Cortex of kidney (tissue), 1 donor: Measurements from ENCODE around the gene PTPRG.

Source experiments
- DNase-seq: peaks from one replicate; lab custom pipeline; 2025; lab: John Stamatoyannopoulos, UW

PTPRG gene

DNA sequence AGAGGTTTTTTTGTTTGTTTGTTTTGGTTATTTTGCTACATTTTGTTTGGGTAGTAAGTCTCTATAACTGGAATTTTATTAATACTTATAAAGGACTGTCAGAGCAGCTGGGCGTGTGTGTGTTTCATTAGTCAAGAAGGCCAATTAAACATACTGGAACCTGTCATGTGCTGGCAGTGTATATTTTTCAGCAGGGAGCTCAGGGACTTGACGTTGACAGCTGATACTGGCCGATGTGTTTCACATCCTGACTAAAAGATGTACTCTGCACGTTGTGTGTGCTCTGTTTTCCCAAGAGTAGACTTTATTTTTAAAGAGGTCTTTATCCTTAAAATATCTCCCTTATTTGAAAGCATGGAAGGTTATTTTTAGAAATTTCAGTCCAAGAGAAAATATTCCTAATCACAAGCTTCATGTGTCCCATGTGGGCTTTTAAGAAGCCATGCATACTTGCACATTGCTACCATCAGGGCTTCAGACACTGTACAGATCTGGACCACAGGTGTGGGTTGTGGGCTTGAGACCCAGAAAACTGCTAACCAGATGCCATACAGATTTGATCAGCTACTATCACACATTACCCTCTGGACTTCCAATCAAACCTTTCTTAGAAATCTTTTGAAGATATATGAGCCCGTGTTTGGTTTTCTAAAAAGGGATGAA lies 676.0 kb downstream of the PTPRG start:
- DNase-seq, result no peak

- DNase-seq, result no peak
These were observed 676.6 kb downstream of the PTPRG start for GRCh38 chr3:62238003-62238402.

DNA sequence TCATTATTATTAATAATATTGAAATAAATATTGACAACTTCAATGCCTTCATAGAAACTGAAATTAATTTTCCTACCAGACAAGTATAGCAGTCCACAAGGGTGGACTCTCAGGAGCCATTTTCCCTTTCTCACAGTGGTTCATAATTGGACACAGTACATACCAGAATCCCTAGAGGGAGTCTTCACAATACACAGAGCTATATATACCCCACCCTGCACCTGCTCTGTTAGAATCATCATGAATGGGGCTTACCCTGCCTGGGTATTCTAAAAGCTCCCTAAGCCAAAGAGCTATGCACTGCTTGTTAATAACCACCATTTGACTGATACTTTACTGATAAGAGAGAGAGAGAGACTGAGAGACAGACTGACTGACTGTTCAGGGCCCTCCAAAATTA lies 677.1 kb downstream of the PTPRG start:
- DNase-seq, result no peak

DNA sequence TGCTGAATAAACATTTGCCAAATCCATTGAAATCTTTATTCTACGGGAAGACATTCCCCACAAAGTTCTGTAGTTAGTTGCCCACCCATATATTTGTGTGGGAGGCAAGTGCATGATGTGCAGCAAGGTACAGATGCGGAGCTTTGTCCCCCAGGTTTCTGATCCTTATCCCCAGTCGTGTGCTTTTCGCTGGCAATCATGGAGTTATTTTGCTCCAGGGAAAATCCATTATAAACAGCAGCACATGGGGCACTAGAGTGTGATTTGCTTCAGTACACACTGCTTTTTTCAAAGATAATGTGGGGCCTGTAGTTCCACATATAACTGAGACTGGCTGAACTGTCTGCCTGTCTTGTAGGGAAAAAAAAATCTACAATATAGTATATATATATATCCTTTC lies 679.9 kb downstream of the PTPRG start:
- DNase-seq, result no peak

DNA sequence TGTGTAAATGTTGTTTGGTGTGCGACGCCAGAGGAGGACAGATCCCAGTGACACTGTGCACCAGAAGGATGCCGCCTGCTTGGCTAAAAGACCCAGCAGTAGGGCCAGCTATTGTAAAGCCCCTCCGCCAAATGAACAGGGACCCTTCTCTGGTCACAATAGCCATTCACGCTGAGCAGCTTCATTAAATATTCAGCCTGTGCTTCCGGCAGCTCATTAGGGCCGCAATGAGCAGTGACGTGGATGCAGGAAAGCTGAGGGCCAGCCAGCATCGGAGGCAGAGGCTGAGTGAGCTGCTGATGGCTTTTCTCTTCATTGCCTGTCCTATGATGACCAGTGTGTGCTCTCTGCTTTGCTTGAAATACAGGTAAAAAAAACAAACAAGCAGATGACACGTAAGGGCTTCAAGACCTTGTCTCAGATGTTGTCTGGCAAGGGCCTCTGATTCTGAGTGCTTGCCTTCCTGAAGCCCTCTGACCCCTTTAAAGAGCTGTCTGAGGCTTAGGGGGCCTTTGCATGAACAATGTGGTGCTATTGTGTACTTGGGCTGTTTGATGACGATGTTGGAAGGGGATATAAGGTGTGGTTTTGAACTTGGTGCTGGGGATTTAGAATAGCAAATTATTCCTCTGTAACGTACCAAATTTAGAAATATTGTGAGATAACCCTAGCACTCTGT lies 681.6 kb downstream of the PTPRG start:
- no peak for DNase-seq

DNA sequence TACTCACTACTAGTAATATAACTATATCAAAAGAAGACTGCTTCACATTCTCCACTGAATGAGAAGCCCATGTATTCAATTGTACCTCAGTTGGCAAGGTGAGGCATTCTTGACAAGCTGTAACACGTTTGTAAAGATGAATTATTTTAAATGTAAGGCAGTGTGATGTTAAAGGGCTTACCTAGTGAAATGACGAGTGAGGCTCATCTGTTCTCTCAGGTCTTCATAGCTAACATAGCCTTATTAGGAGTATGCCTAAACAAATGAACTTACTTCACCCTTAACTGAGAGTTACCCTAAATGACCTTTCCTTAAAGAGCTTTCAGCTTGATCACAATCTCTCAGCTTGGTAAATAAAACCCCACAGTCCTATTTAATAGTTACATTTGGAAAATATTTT lies 684.7 kb downstream of the PTPRG start:
- DNase-seq, result no peak

DNA sequence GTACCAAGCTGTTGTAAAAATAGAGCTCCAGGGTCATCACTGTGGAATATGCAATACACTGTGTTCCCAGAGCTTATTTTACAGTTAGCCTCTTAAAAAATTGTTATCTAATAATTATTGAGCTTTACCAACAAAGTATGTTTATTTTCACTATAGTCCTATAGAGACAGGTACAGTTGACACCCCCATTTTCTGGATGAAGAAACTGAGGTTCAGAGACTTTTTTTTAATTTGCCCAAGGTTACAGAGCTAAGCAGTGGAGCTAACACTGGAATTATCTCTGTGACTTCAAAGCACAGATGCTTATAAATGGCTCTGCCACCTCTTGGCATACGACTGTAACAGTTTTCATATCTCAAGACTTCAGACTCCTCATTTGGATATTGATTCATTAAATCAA lies 685.6 kb downstream of the PTPRG start:
- DNase-seq, result no peak

- DNase-seq, result no peak
These were observed 687.5 kb downstream of the PTPRG start for GRCh38 chr3:62248734-62249483.

- no peak for DNase-seq
These were observed 688.1 kb downstream of the PTPRG start for GRCh38 chr3:62249484-62249776.

- no peak for DNase-seq
These were observed 688.6 kb downstream of the PTPRG start for GRCh38 chr3:62249855-62250543.

- DNase-seq, result no peak
These were observed 691.2 kb downstream of the PTPRG start for GRCh38 chr3:62252438-62253157.

DNA sequence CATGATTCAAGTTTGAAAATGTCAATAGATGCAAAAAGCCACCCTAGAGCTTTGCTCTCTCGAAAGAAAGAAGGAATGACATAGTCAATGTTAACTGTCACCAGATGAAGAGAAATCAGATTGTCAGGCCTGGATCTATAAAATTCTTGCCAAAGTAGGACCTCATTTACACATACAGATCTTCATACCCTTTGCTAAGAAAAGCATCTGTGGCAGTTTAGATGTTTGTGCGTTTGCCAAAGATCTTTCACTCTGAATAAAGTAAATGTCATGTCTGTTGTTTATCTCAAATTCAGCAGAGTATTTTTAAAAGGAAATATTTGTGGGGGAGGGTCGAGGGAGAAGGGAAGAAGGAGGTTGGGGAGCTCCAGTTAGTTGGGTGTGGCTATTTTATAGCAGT lies 692.6 kb downstream of the PTPRG start:
- DNase-seq, result no peak

DNA sequence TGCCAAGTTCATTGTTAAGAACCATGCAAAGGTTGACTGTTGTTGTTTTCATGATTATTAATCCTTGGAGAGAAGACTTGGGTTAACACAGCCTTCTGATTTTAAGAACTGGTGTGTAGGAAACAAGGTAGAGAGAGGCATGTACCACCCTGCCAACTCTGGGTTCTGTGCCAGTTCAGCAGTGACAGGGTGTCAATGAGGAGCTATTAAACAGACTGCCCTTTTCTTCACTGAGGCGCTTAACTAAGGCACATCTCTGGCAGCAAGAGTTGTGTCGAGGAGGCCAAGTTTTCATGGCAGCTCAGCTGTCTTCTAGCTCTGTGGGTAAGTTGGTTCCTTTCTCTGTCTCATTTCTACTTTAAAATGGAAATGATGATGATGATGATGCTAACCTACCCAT lies 694.4 kb downstream of the PTPRG start:
- DNase-seq, result no peak

DNA sequence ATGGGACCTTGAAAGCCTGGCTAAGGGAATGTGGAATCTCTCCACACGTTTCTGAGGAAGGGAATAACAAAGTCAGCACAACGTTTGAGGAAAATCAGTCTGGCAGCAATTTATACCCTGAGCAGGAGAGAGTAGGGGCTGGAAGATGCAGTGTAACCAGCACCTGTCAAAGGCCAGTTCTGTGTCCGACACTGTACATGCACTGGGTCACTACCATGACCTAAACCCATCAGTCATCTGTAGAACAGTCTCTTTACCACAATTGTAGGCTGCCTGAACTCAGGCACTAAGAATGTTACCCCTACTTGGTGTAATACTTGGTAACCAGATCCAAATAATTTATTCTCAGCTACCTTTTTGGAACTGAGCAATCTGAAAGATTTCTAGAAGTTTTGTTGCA lies 698.6 kb downstream of the PTPRG start:
- no peak for DNase-seq

DNA sequence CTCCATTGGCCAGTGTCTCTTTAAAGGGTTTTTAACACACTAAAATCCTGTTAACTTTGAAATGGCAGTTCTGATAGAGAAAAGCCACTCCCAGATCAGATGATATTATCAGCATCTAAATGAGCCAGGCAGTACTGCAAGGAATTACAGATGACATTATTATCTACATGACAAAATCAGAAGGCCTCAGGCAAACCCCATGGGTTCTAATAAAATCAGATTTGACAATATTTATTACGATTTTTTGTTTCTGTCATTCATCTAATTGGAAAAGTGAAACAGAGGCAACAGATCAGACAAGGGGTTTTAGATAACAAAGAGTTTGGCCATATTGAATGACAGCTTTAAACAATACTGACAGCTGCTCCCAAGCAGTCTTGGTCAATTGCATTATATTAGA lies 699.3 kb downstream of the PTPRG start:
- DNase-seq, result no peak

DNA sequence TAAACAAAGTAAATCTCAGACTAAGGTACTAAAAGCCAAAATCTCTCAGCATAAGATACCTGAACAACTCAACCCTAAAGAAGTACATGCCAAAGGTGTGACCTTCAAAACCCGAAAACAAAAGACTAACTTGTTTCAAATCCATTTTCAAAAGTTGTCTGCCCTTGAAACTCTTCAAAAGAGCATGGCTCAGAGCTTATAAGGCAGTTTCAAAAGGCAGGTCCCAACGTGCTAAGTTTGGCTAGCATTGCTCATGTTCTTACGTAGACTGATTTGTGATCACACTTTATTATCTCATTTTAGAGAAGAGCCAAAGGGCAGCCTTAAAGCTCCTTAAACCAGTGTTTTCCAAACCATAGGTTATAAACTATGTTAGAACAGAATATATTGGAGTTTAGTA lies 699.8 kb downstream of the PTPRG start:
- DNase-seq, result no peak

DNA sequence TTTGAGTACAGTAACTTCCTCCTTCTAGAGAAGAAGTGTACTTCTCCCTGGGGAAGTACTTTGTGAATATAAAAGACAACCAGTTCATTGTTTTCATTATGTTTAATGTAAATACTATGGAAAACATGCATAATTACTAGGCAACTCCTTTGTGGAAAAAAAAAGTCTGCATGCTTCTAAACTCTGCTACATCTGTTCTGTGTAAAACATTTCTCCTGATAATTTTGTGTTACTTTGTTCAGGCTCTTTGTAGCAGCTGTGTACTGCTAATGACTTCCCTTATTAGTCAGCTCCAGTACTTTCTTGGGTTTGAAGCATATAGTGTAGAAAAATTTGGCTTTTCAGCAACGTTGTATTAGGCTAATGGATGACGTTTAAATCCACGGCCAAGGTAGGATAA lies 700.4 kb downstream of the PTPRG start:
- no peak for DNase-seq

GRCh38 chr3:62265528-62265927 lies 704.2 kb downstream of the PTPRG start:
- DNase-seq, result no peak

GRCh38 chr3:62266668-62267283 lies 705.4 kb downstream of the PTPRG start:
- DNase-seq, result no peak

DNA sequence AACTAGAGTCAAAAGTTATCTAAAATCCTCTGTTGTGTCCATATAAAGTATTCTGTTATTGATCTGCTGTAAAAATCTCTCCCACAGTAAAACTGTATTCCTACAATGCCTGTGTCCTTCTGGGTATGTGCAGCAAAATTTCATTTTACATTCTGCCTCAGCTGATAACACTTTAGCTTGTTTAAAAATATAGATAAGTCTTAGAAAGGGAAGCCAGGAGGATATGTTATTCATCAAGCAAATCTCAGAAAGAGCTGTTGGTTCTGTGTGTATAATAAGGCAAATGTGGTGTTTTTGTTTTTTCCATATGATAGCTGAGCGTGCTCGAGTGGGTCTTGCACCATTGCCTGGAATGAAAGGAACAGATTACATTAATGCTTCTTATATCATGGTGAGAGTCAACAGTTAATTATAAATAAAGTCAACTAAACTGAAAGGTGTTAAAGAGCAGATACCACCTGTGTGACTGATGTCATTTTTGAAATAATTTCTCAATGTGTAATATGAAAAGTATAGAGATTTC lies 715.3 kb downstream of the PTPRG start:
- no peak for DNase-seq

- DNase-seq, result no peak
These were observed 716.1 kb downstream of the PTPRG start for GRCh38 chr3:62277450-62277849.

GRCh38 chr3:62277986-62278385 lies 716.6 kb downstream of the PTPRG start:
- no peak for DNase-seq
